Mucosa of stomach (tissue), 1 donor: ENCODE results near the gene IBA57.
"Not testable (repeated sequence)": the region's sequence is repeated elsewhere in the genome, so short reads cannot be mapped to it uniquely, and the experiment has no call there.

ENCODE experiments used
- H3K27me3 ChIP-seq: one replicate; pipeline ENCODE4 v1.7.0; 2013; ENCODE audit warnings: mild to moderate bottlenecking, low read length; ENCODE audit not compliant: control insufficient read depth, insufficient read depth
- H3K36me3 ChIP-seq: one replicate; pipeline ENCODE4 v1.7.0; 2013; ENCODE audit warnings: low read length; ENCODE audit not compliant: control insufficient read depth, insufficient read depth
- H3K4me1 ChIP-seq: one replicate; pipeline ENCODE4 v1.7.0; 2013; ENCODE audit warnings: mild to moderate bottlenecking, low read length; ENCODE audit not compliant: control insufficient read depth, insufficient read depth
- H3K4me3 ChIP-seq: one replicate; pipeline ENCODE4 v1.7.0; 2013; ENCODE audit warnings: low read length
- H3K9ac ChIP-seq: one replicate; pipeline ENCODE4 v1.7.0; 2013; ENCODE audit warnings: mild to moderate bottlenecking, low read length, moderate library complexity
- H3K9me3 ChIP-seq: one replicate; pipeline ENCODE4 v1.7.0; 2013; ENCODE audit warnings: mild to moderate bottlenecking, low read length, moderate library complexity; ENCODE audit not compliant: control insufficient read depth
- donor health status: Pancreatic carcinoma.

Gene IBA57

GRCh38 chr1:228172591-228173527, 7.3 kb downstream of the IBA57 start:
- H3K9ac ChIP-seq = no peak overlapping the region
- H3K36me3 ChIP-seq = no peaks in the 10 kb centered on the region
- H3K4me1 ChIP-seq = no peaks in the 10 kb centered on the region
- no peak overlapping the region for H3K4me3 ChIP-seq
- H3K27me3 ChIP-seq = no peaks in the 10 kb centered on the region
- no peaks in the 10 kb centered on the region for H3K9me3 ChIP-seq

GRCh38 chr1:228173528-228174481, 8.2 kb downstream of the IBA57 start:
- H3K9ac ChIP-seq, H3K27me3 ChIP-seq, H3K4me3 ChIP-seq, H3K9me3 ChIP-seq, H3K4me1 ChIP-seq, H3K36me3 ChIP-seq: not testable (repeated sequence)

GRCh38 chr1:228174482-228175315, 9.1 kb downstream of the IBA57 start:
- H3K36me3 ChIP-seq = no peaks in the 10 kb centered on the region
- H3K27me3 ChIP-seq = no peaks in the 10 kb centered on the region
- H3K9ac ChIP-seq = no peak overlapping the region
- H3K4me3 ChIP-seq = no peak overlapping the region
- no peaks in the 10 kb centered on the region for H3K4me1 ChIP-seq
- no peaks in the 10 kb centered on the region for H3K9me3 ChIP-seq

- no peaks in the 10 kb centered on the region for H3K9me3 ChIP-seq
- H3K36me3 ChIP-seq = no peaks in the 10 kb centered on the region
- H3K27me3 ChIP-seq = no peaks in the 10 kb centered on the region
- no peaks in the 10 kb centered on the region for H3K4me1 ChIP-seq
- H3K9ac ChIP-seq = no peak overlapping the region
- H3K4me3 ChIP-seq = no peak overlapping the region
Observed at GRCh38 chr1:228175316-228176023, 9.9 kb downstream of the IBA57 start.

- Histone ChIP-seq H3K9me3 (no peaks in the 10 kb centered on the region), H3K9ac (no peak overlapping the region), H3K36me3 (no peaks in the 10 kb centered on the region), H3K4me1 (no peaks in the 10 kb centered on the region), H3K4me3 (no peak overlapping the region), H3K27me3 (no peaks in the 10 kb centered on the region)
Observed at GRCh38 chr1:228176024-228176395, 10.4 kb downstream of the IBA57 start.

- Histone ChIP-seq H3K36me3 (no peaks in the 10 kb centered on the region), H3K4me3 (no peak overlapping the region), H3K27me3 (no peaks in the 10 kb centered on the region), H3K9ac (no peak overlapping the region), H3K9me3 (no peaks in the 10 kb centered on the region), H3K4me1 (no peaks in the 10 kb centered on the region)
Observed at GRCh38 chr1:228176461-228177182, 11.0 kb downstream of the IBA57 start.

- H3K36me3 ChIP-seq = no peaks in the 10 kb centered on the region
- H3K4me3 ChIP-seq = no peak overlapping the region
- no peaks in the 10 kb centered on the region for H3K4me1 ChIP-seq
- no peaks in the 10 kb centered on the region for H3K27me3 ChIP-seq
- no peak overlapping the region for H3K9ac ChIP-seq
- H3K9me3 ChIP-seq = no peaks in the 10 kb centered on the region
Observed at GRCh38 chr1:228177183-228177475, 11.5 kb downstream of the IBA57 start.

GRCh38 chr1:228177721-228178710, 12.4 kb downstream of the IBA57 start:
- H3K9me3 ChIP-seq = no peaks in the 10 kb centered on the region
- no peaks in the 10 kb centered on the region for H3K4me1 ChIP-seq
- H3K36me3 ChIP-seq = no peaks in the 10 kb centered on the region
- no peaks in the 10 kb centered on the region for H3K27me3 ChIP-seq
- no peak overlapping the region for H3K9ac ChIP-seq
- H3K4me3 ChIP-seq = no peak overlapping the region

- Histone ChIP-seq H3K36me3 (no peaks in the 10 kb centered on the region), H3K9me3 (no peaks in the 10 kb centered on the region), H3K4me3 (no peak overlapping the region), H3K27me3 (no peaks in the 10 kb centered on the region), H3K9ac (no peak overlapping the region), H3K4me1 (no peaks in the 10 kb centered on the region)
Observed at GRCh38 chr1:228178737-228179684, 13.4 kb downstream of the IBA57 start.
